Measurements from ENCODE around the gene RPL36A.

Gene RPL36A

DNA sequence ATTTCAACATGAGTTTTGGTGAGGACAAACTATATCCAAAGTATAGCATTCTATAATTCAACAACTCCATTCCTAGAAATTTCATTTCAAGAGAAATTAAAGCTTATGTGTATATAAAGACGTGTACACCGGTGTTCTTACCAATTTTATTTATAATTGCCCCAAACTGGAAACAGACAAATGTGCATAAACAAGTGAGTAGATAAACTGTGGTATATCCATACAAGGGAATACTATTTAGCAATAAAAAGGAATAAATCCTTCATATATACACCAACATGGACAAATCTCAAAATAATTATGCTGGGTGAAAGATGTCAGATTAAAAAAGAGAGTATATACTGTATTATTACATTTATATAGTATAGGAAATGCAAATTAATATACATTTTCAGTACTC, 37.1 kb downstream of the RPL36A start:
- TF ChIP-seq CTCF (IDR thresholded peaks at IDR 0.05; ENCODE audit: low read depth, low read length) = no peak
- H3K4me3 ChIP-seq (replicated peaks in 1 of 2; ENCODE audit: low read depth in 2 of 2, low read length in 2 of 2) = no peak overlapping the region
- no peak for DNase-seq (ENCODE audit: low read depth in 2 of 2)

DNA sequence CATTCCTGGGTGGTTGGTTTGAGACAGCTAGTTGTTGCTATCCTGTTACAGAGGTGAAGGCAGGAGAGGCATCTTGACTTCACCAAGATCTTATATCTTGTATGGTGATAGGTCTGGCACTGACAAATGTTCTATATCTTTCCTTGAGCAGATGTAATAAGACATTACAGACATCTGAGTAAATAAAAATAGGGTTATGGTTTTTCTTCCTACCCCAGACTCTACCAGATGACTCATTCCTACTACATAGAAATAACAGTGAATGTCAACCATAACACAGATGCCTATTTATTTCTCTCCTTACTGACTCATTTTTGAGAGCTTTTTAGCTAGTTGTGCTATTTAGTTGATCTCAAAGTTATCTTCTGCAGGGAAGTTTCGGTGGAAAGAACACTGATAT, 39.1 kb downstream of the RPL36A start:
- DNase-seq (ENCODE audit: low read depth in 2 of 2) = peak in 1 of 2 donors; percentile 52
- H3K4me3 ChIP-seq (replicated peaks in 1 of 2; ENCODE audit: low read depth in 2 of 2, low read length in 2 of 2) = no peak overlapping the region
- no peak for TF ChIP-seq CTCF (IDR thresholded peaks at IDR 0.05; ENCODE audit: low read depth, low read length)

DNA sequence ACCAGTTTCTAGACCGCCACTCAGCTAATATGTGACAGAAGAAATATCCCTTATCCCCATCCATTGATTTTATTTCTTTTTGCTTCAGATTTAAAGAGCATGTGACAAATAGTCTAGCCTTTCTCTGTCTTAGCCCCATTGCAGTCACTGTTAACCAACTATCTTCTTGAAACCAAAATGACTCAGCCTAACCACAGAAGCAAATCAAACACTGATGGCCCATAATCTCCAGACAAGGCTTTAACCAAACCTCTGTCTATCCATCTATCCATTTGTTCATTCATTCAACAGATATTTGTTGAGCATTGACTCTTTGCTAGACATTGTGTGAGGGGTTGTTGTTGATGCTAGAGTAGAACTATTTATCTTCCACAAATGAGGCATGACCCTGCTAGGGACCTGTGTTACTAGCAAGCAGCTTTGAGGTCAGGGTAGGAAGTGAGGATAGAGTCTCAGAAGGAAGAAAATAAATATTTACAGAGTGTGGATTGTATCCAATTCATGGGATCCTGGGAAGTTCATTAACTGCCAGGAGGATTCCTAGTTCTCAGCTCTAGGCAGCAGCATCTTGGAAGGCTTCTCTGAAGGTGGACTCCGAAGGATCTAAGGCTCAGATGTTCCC, 39.8 kb downstream of the RPL36A start:
- H3K4me3 ChIP-seq (replicated peaks in 1 of 2; ENCODE audit: low read depth in 2 of 2, low read length in 2 of 2) = no peak overlapping the region
- DNase-seq (ENCODE audit: low read depth in 2 of 2) = peak in 1 of 2 donors; percentile 36
- TF ChIP-seq CTCF (IDR thresholded peaks at IDR 0.05; ENCODE audit: low read depth, low read length) = no peak

DNA sequence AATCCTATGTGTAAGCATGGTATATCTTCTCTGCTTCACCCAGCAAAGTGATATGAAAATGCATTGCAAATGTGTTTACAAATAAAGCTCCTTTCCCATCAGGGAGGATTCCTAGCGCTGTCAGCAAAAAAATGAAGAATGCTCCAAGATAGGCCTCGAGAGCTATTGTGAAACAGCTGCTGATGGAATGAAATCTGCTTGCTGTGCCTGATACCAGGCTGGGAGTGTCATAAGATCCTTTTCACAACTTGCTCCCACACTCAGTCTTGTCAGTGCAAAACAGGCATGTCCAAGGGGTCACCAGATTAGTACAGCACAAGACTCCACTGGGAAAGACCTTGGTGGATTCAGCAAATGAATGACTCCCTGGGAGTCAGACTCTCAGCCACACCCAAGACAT, 51.3 kb downstream of the RPL36A start:
- TF ChIP-seq CTCF (IDR thresholded peaks at IDR 0.05; ENCODE audit: low read depth, low read length) = no peak
- no peak overlapping the region for H3K4me3 ChIP-seq (replicated peaks in 1 of 2; ENCODE audit: low read depth in 2 of 2, low read length in 2 of 2)
- peak in 1 of 2 donors; percentile 51 for DNase-seq (ENCODE audit: low read depth in 2 of 2)
